ENCODE data around the gene KRT25.

DNA sequence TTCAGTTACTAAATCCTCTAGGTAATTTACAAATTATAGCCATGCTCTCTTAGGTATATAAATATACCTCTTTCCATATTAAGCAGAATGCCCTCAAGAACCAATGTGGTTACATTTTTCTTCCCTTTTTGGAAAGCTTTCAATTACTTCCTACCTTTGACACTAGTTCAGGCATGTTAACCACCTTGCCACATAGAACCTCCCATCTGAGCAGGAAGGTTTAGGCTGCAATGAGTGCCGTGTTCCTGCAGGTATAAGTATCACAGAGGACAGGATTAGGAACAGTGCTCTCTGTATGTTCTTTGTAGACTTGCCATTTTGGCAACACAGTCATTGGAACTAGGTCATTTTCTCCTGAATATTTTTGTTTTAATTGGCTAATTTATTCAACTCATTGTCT lies 20.1 kb downstream of the KRT25 start:
- TF ChIP-seq, protein P1, sequence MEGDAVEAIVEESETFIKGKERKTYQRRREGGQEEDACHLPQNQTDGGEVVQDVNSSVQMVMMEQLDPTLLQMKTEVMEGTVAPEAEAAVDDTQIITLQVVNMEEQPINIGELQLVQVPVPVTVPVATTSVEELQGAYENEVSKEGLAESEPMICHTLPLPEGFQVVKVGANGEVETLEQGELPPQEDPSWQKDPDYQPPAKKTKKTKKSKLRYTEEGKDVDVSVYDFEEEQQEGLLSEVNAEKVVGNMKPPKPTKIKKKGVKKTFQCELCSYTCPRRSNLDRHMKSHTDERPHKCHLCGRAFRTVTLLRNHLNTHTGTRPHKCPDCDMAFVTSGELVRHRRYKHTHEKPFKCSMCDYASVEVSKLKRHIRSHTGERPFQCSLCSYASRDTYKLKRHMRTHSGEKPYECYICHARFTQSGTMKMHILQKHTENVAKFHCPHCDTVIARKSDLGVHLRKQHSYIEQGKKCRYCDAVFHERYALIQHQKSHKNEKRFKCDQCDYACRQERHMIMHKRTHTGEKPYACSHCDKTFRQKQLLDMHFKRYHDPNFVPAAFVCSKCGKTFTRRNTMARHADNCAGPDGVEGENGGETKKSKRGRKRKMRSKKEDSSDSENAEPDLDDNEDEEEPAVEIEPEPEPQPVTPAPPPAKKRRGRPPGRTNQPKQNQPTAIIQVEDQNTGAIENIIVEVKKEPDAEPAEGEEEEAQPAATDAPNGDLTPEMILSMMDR (IDR thresholded peaks at IDR 0.05), result no peak
- TF ChIP-seq POLR2A (IDR thresholded peaks at IDR 0.05), result no peak

Measured in thyroid gland (tissue), 4 donors.